SK-N-SH (cell line): Measurements from ENCODE around the gene ODAD3. TPM values are rescaled to one million over a fixed set of nuclear protein-coding genes. Genes with fewer than 3 reads are reported as not detected.

Experiments used
- CTCF ChIA-PET: fragments of 300-600, 350-600 bp; formaldehyde crosslinking; extraction: SDS; loops from one replicate; lab custom pipeline; 2021; lab: Yijun Ruan, JAX
- POLR2A ChIA-PET: fragments of 350-600 bp; sonication (Branson Sonifier 250); formaldehyde crosslinking; extraction: SDS; loops from one replicate; lab custom pipeline; 2020; ENCODE audit warnings: antibody characterized with exemption, inconsistent platforms; lab: Yijun Ruan, JAX
- DNase-seq: peaks from one replicate; pipeline ENCODE4 v3.0.0; 2012
- H2AFZ ChIP-seq: fragments of 200-600 bp; sonication (generic); 2 replicates; pipeline ENCODE4 v1.8.1; 2016; ENCODE audit warnings: antibody characterized with exemption, mild to moderate bottlenecking, low read depth
- H3F3A ChIP-seq: fragments of 200-600 bp; sonication (generic); replicated peaks from 2 replicates; pipeline ENCODE3; 2016; ENCODE audit warnings: antibody characterized with exemption, mild to moderate bottlenecking; ENCODE audit not compliant: insufficient read depth
- H3K27ac ChIP-seq, 2 experiments: fragments of 200-500 bp in 1 of 2; fragments of 200-600 bp in 1 of 2; sonication (Bioruptor generic) in 1 of 2; sonication (generic), shearing (Covaris generic) in 1 of 2; 2 replicates each; pipeline versions ENCODE4 v1.5.1 to v1.6.1; 2014 to 2016; ENCODE audit warnings: low read depth in 2 of 2, inconsistent platforms in 1 of 2, low read length in 1 of 2, mild to moderate bottlenecking in 1 of 2, mixed read lengths in 1 of 2
- H3K27me3 ChIP-seq: fragments of 200-600 bp; sonication (generic), shearing (Covaris generic); 2 replicates; pipeline ENCODE4 v1.6.1; 2016; ENCODE audit warnings: mixed run types; ENCODE audit not compliant: insufficient read depth
- H3K36me3 ChIP-seq, 2 experiments: fragments of 200-500 bp in 1 of 2; fragments of 200-600 bp in 1 of 2; sonication (Bioruptor generic) in 1 of 2; sonication (generic) in 1 of 2; replicated peaks in 1 of 2; 2 replicates each; pipeline versions ENCODE3 to v1.5.1; 2014 to 2016; ENCODE audit warnings: low read length in 1 of 2, mild to moderate bottlenecking in 1 of 2; ENCODE audit not compliant: insufficient read depth in 2 of 2, control insufficient read depth in 1 of 2
- H3K4me1 ChIP-seq, 2 experiments: fragments of 200-500 bp in 1 of 2; fragments of 200-600 bp in 1 of 2; sonication (Bioruptor generic) in 1 of 2; sonication (generic), shearing (Covaris generic) in 1 of 2; 2 replicates each; pipeline versions ENCODE4 v1.5.1 to v1.6.1; 2014 to 2016; ENCODE audit warnings: low read depth in 1 of 2, low read length in 1 of 2, mixed run types in 1 of 2; ENCODE audit not compliant: insufficient read depth in 2 of 2, control insufficient read depth in 1 of 2
- H3K4me2 ChIP-seq: fragments of 200-600 bp; sonication (generic), shearing (Covaris generic); 2 replicates; pipeline ENCODE4 v1.6.1; 2017; ENCODE audit warnings: mixed run types
- H3K4me3 ChIP-seq, 2 experiments: fragments of 200-500 bp in 1 of 2; fragments of 200-600 bp in 1 of 2; sonication (Bioruptor generic) in 1 of 2; sonication (generic), shearing (Covaris generic) in 1 of 2; 2 replicates each; pipeline versions ENCODE4 v1.5.1 to v1.8.1; 2014 to 2016; ENCODE audit warnings: low read depth in 2 of 2, inconsistent platforms in 1 of 2, low read length in 1 of 2, mild to moderate bottlenecking in 1 of 2, mixed read lengths in 1 of 2, moderate library complexity in 1 of 2
- H3K79me2 ChIP-seq: fragments of 200-600 bp; sonication (generic); 2 replicates; pipeline ENCODE4 v1.8.1; 2017; ENCODE audit warnings: mild to moderate bottlenecking; ENCODE audit not compliant: insufficient read depth
- H3K9ac ChIP-seq: fragments of 200-600 bp; sonication (generic); 2 replicates; pipeline ENCODE4 v1.6.1; 2017; ENCODE audit warnings: mixed run types
- H3K9me2 ChIP-seq: fragments of 200-600 bp; sonication (generic); 2 replicates; pipeline ENCODE4 v1.6.1; 2017; ENCODE audit warnings: mixed run types
- H3K9me3 ChIP-seq: fragments of 200-600 bp; sonication (generic); 2 replicates; pipeline ENCODE4 v1.6.1; 2017; ENCODE audit warnings: mixed run types, mild to moderate bottlenecking, moderate library complexity
- H4K20me1 ChIP-seq: fragments of 200-600 bp; sonication (generic); 2 replicates; pipeline ENCODE4 v1.6.1; 2017; ENCODE audit warnings: mild to moderate bottlenecking, mixed run types; ENCODE audit not compliant: insufficient read depth
- CTCF ChIP-seq: fragments of 200-600 bp; sonication (generic); IDR thresholded peaks from 2 replicates; pipeline ENCODE4 v1.6.1; 2017; ENCODE audit warnings: antibody characterized with exemption, mild to moderate bottlenecking, moderate library complexity
- ELF1 ChIP-seq: IDR thresholded peaks from 2 replicates; pipeline ENCODE4 v1.4.0; 2012
- EP300 ChIP-seq, 2 experiments: IDR thresholded peaks; 2 replicates each; pipeline versions ENCODE4 v1.4.0 to v1.6.1; 2012; ENCODE audit warnings: borderline replicate concordance in 1 of 2, low read depth in 1 of 2, low read length in 1 of 2
- FOSL2 ChIP-seq: IDR thresholded peaks from 2 replicates; pipeline ENCODE4 v1.4.0; 2012; ENCODE audit warnings: low read depth, mild to moderate bottlenecking, moderate library complexity, borderline replicate concordance
- FOXJ3 ChIP-seq: sonication (generic); formaldehyde crosslinking; IDR thresholded peaks from 2 replicates; pipeline ENCODE4 v1.5.1; 2020; ENCODE audit warnings: mild to moderate bottlenecking, missing genetic modification reagents
- FOXM1 ChIP-seq: IDR thresholded peaks from 2 replicates; pipeline ENCODE4 v1.4.0; 2012; ENCODE audit warnings: low read depth, mild to moderate bottlenecking
- GABPA ChIP-seq: IDR thresholded peaks from 2 replicates; pipeline ENCODE4 v1.4.0; 2012; ENCODE audit warnings: low read depth, mild to moderate bottlenecking
- IRF3 ChIP-seq: fragments of 150-350 bp; IDR thresholded peaks from 2 replicates; pipeline ENCODE4 v1.6.1; 2016; ENCODE audit warnings: mild to moderate bottlenecking, low read depth, low read length
- JUND ChIP-seq: IDR thresholded peaks from 2 replicates; pipeline ENCODE4 v1.4.0; 2012
- MAX ChIP-seq: IDR thresholded peaks from 2 replicates; pipeline ENCODE4 v1.4.0; 2012; ENCODE audit warnings: low read depth
- MEF2A ChIP-seq: IDR thresholded peaks from 2 replicates; pipeline ENCODE4 v1.4.0; 2012; ENCODE audit warnings: low read depth, borderline replicate concordance
- MXI1 ChIP-seq: IDR thresholded peaks from 2 replicates; pipeline ENCODE4 v1.6.1; 2012; ENCODE audit warnings: mild to moderate bottlenecking, low read depth, low read length, improper control_type of control experiment
- NRF1 ChIP-seq: IDR thresholded peaks from 2 replicates; pipeline ENCODE4 v1.6.1; 2012; ENCODE audit warnings: low read depth, mild to moderate bottlenecking, low read length
- PBX3 ChIP-seq: IDR thresholded peaks from 2 replicates; pipeline ENCODE4; 2012
- RAD21 ChIP-seq: IDR thresholded peaks from 2 replicates; pipeline ENCODE4 v1.6.1; 2012; ENCODE audit warnings: mild to moderate bottlenecking, low read length
- REST ChIP-seq: IDR thresholded peaks from 2 replicates; pipeline ENCODE4 v1.6.1; 2012; ENCODE audit warnings: mild to moderate bottlenecking, low read depth, low read length, moderate library complexity
- RXRA ChIP-seq: IDR thresholded peaks from 2 replicates; pipeline ENCODE4 v1.4.0; 2012; ENCODE audit warnings: low read depth, mild to moderate bottlenecking, borderline replicate concordance
- TEAD4 ChIP-seq: IDR thresholded peaks from 2 replicates; pipeline ENCODE4 v1.4.0; 2012; ENCODE audit warnings: mild to moderate bottlenecking, borderline replicate concordance; ENCODE audit not compliant: insufficient read depth
- USF1 ChIP-seq: IDR thresholded peaks from 2 replicates; pipeline ENCODE4 v1.4.0; 2012; ENCODE audit warnings: low read depth, borderline replicate concordance
- YY1 ChIP-seq: IDR thresholded peaks from 2 replicates; pipeline ENCODE4 v1.4.0; 2012; ENCODE audit warnings: low read depth, mild to moderate bottlenecking
- WGBS: methylation state at CpG from one replicate; pipeline ENCODE4 v1.1.6; 2017; ENCODE audit warnings: low lambda C conversion rate; 5-methylcytosine and 5-hydroxymethylcytosine counted together
- polyA plus RNA-seq, 3 experiments: library from polyadenylated mRNA; depleted of rRNA; stranded (reverse); fragments of >200 nt; gene quantifications; 2 replicates each; pipeline ENCODE4 v1.2.3, GENCODE V29; 2012

The ODAD3 gene
- polyA plus RNA-seq, 1 of the 3 experiments (the other 2 are of a cell fraction), result 4.2 TPM

- peak; percentile 76 for TF ChIP-seq RAD21
- no peak for TF ChIP-seq TEAD4
- no peak for TF ChIP-seq NRF1
- peak; percentile 87 for TF ChIP-seq FOSL2
- no peak for TF ChIP-seq MXI1
- TF ChIP-seq FOXJ3 (CRISPR knock-in tag), result no peak
- TF ChIP-seq USF1, result no peak
- no peak; the same call in 1 of the 2 replicates for TF ChIP-seq JUND
- TF ChIP-seq MAX, result no peak
- no peak for TF ChIP-seq GABPA
- TF ChIP-seq MEF2A, result no peak
- TF ChIP-seq EP300 (IDR thresholded peaks at IDR 0.05; ENCODE audit: borderline replicate concordance in 1 of 2, low read depth in 1 of 2, low read length in 1 of 2), result peak in 1 of 2 experiments; percentile 45; a peak in 1 of 4 replicates
These were observed 56.4 kb downstream of the ODAD3 start (continued) for GRCh38 chr19:11378319-11379189.

GRCh38 chr19:11377756-11378155, 57.2 kb downstream of the ODAD3 start:
- H3K9me3 ChIP-seq, result no peaks in the 10 kb centered on the region
- no peaks in the 10 kb centered on the region for H3K9me2 ChIP-seq
- 53% methylated on average over 1 of the region's 3 CpGs for WGBS
- no peaks in the 10 kb centered on the region for H4K20me1 ChIP-seq
- no peaks in the 10 kb centered on the region for H3K27me3 ChIP-seq
- H3F3A ChIP-seq, result peaks cover 33% of the 10 kb centered on the region
- no peaks in the 10 kb centered on the region for H3K36me3 ChIP-seq
- no peak overlapping the region for H2AFZ ChIP-seq
- H3K4me2 ChIP-seq, result peak overlapping the region; percentile 66
- H3K27ac ChIP-seq, result peak overlapping the region; percentile 58 to 88; a peak in 3 of 4 replicates
- peaks cover 23% of the 10 kb centered on the region for H3K79me2 ChIP-seq
- H3K4me1 ChIP-seq, result peaks cover 16 to 36% of the 10 kb centered on the region in 2 experiments
- no peak overlapping the region; a peak in 1 of 4 replicates for H3K4me3 ChIP-seq
- H3K9ac ChIP-seq, result 0 out of 2 replicates have a peak overlapping the region, but pooled peaks have one; percentile 23
- no peak for DNase-seq
- ChIA-PET CTCF (interaction anchor here (0.7 to 5.9 kb wide), 15 partner anchors 9 to 105 kb away, joined by 3 to 66 read pairs (median 5); partner anchors contain the start of genes CCDC159, ELAVL3, ODAD3 and PRKCSH), POLR2A (interaction anchor here (0.8 to 1.2 kb wide), 3 partner anchors 84 to 151 kb away, joined by 3 to 4 read pairs (median 3); partner anchors contain the start of gene ECSIT)
- TF ChIP-seq ELF1, result no peak
- no peak for TF ChIP-seq RAD21
- TF ChIP-seq NRF1, result no peak
- TF ChIP-seq MEF2A, result no peak
- TF ChIP-seq FOXJ3 (CRISPR knock-in tag), result no peak
- TF ChIP-seq PBX3, result no peak
- no peak for TF ChIP-seq IRF3
- TF ChIP-seq CTCF, result no peak
- no peak for TF ChIP-seq FOXM1
- no peak for TF ChIP-seq JUND
- no peak for TF ChIP-seq TEAD4
- no peak for TF ChIP-seq RXRA
- TF ChIP-seq REST, result no peak
- no peak for TF ChIP-seq USF1
- TF ChIP-seq YY1, result no peak
